ENCODE data around the gene MT1B.

- TF ChIP-seq, protein P1, sequence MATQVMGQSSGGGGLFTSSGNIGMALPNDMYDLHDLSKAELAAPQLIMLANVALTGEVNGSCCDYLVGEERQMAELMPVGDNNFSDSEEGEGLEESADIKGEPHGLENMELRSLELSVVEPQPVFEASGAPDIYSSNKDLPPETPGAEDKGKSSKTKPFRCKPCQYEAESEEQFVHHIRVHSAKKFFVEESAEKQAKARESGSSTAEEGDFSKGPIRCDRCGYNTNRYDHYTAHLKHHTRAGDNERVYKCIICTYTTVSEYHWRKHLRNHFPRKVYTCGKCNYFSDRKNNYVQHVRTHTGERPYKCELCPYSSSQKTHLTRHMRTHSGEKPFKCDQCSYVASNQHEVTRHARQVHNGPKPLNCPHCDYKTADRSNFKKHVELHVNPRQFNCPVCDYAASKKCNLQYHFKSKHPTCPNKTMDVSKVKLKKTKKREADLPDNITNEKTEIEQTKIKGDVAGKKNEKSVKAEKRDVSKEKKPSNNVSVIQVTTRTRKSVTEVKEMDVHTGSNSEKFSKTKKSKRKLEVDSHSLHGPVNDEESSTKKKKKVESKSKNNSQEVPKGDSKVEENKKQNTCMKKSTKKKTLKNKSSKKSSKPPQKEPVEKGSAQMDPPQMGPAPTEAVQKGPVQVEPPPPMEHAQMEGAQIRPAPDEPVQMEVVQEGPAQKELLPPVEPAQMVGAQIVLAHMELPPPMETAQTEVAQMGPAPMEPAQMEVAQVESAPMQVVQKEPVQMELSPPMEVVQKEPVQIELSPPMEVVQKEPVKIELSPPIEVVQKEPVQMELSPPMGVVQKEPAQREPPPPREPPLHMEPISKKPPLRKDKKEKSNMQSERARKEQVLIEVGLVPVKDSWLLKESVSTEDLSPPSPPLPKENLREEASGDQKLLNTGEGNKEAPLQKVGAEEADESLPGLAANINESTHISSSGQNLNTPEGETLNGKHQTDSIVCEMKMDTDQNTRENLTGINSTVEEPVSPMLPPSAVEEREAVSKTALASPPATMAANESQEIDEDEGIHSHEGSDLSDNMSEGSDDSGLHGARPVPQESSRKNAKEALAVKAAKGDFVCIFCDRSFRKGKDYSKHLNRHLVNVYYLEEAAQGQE (IDR thresholded peaks at IDR 0.05): no peak
- TF ChIP-seq JUND (IDR thresholded peaks at IDR 0.05): no peak
- TF ChIP-seq, protein P2, sequence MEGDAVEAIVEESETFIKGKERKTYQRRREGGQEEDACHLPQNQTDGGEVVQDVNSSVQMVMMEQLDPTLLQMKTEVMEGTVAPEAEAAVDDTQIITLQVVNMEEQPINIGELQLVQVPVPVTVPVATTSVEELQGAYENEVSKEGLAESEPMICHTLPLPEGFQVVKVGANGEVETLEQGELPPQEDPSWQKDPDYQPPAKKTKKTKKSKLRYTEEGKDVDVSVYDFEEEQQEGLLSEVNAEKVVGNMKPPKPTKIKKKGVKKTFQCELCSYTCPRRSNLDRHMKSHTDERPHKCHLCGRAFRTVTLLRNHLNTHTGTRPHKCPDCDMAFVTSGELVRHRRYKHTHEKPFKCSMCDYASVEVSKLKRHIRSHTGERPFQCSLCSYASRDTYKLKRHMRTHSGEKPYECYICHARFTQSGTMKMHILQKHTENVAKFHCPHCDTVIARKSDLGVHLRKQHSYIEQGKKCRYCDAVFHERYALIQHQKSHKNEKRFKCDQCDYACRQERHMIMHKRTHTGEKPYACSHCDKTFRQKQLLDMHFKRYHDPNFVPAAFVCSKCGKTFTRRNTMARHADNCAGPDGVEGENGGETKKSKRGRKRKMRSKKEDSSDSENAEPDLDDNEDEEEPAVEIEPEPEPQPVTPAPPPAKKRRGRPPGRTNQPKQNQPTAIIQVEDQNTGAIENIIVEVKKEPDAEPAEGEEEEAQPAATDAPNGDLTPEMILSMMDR (IDR thresholded peaks at IDR 0.05; ENCODE audit: low read depth, low read length, missing input control): no peak
- no peak for TF ChIP-seq RAD21 (IDR thresholded peaks at IDR 0.05)
- TF ChIP-seq FOXA2 (IDR thresholded peaks at IDR 0.05): no peak
Measured at GRCh38 chr16:56645311-56645710, 6.4 kb upstream of the MT1B start.

Measured in liver (tissue), 3 donors.